NCI-H2196 treated with DMSO at 0.1 percent for 48 hours (cell line): ENCODE data around the gene SLC1A7.
A peak's percentile ranks its signal among the peaks of the same experiment; 100 is the strongest.

Experiments used
- DNase-seq: peaks from one replicate; lab custom pipeline; 2025; ENCODE audit not compliant: unreplicated experiment; lab: John Stamatoyannopoulos, UW

SLC1A7 gene

GRCh38 chr1:53062708-53063591 lies 79.5 kb downstream of the SLC1A7 start:
- no peak for DNase-seq

- no peak for DNase-seq
These were observed 80.4 kb downstream of the SLC1A7 start, which contains the start of gene PODN for GRCh38 chr1:53061859-53062707. PODN (plus strand) TSS chr1:53062213; CDS start chr1:53069856, 7,643 bp downstream.

GRCh38 chr1:53061123-53061858 lies 81.1 kb downstream of the SLC1A7 start:
- no peak for DNase-seq

- DNase-seq = no peak
These were observed 81.9 kb downstream of the SLC1A7 start for GRCh38 chr1:53060579-53060978.

GRCh38 chr1:53057127-53057526 lies 85.3 kb downstream of the SLC1A7 start:
- no peak for DNase-seq

- DNase-seq = no peak
These were observed 90.8 kb downstream of the SLC1A7 start for GRCh38 chr1:53051676-53052075.

GRCh38 chr1:53050310-53050709 lies 92.1 kb downstream of the SLC1A7 start:
- no peak for DNase-seq

- DNase-seq = no peak
These were observed 92.9 kb downstream of the SLC1A7 start for GRCh38 chr1:53049574-53049967.

GRCh38 chr1:53048960-53049573 lies 93.4 kb downstream of the SLC1A7 start:
- DNase-seq = no peak

GRCh38 chr1:53047737-53048736 lies 94.4 kb downstream of the SLC1A7 start:
- peak; percentile 13 for DNase-seq

GRCh38 chr1:53046930-53047329 lies 95.5 kb downstream of the SLC1A7 start:
- peak; percentile 27 for DNase-seq

GRCh38 chr1:53044926-53045325 lies 97.5 kb downstream of the SLC1A7 start:
- DNase-seq = no peak

- DNase-seq = no peak
These were observed 99.2 kb downstream of the SLC1A7 start for GRCh38 chr1:53043271-53043670.

GRCh38 chr1:53038566-53038965 lies 103.9 kb downstream of the SLC1A7 start:
- no peak for DNase-seq
